Trophoblast cell (in vitro differentiated cells and primary cell): ENCODE results near the gene GLP2R.

Experiments
- DNase-seq, 2 donors: peaks; one replicate each; pipeline ENCODE4 v3.0.0-alpha.2; 2016
- H2AFZ ChIP-seq: 2 replicates; pipeline ENCODE4 v1.6.1; 2013; ENCODE audit warnings: low read length, moderate library complexity, mild to moderate bottlenecking; ENCODE audit not compliant: insufficient read depth, poor library complexity
- H2AK5ac ChIP-seq: 2 replicates; pipeline ENCODE4 v1.6.1; 2013; ENCODE audit warnings: mild to moderate bottlenecking, low read length
- H2BK120ac ChIP-seq: 2 replicates; pipeline ENCODE4 v1.6.1; 2013; ENCODE audit warnings: low read length, mild to moderate bottlenecking, moderate library complexity; ENCODE audit not compliant: insufficient read depth, poor library complexity
- H2BK12ac ChIP-seq: 2 replicates; pipeline ENCODE4 v1.6.1; 2013; ENCODE audit warnings: mild to moderate bottlenecking, low read length, moderate library complexity
- H2BK5ac ChIP-seq: 2 replicates; pipeline ENCODE4 v1.6.1; 2013; ENCODE audit warnings: low read length, low read depth, moderate library complexity, mild to moderate bottlenecking; ENCODE audit not compliant: poor library complexity
- H3K14ac ChIP-seq: 2 replicates; pipeline ENCODE4 v1.6.1; 2013; ENCODE audit warnings: mild to moderate bottlenecking, low read length
- H3K18ac ChIP-seq: 2 replicates; pipeline ENCODE4 v1.6.1; 2013; ENCODE audit warnings: mild to moderate bottlenecking, low read length
- H3K23ac ChIP-seq: 2 replicates; pipeline ENCODE4 v1.6.1; 2013; ENCODE audit warnings: low read length
- H3K27ac ChIP-seq: 2 replicates; pipeline ENCODE4 v1.5.1; 2013; ENCODE audit warnings: low read depth, mild to moderate bottlenecking, inconsistent platforms, low read length, moderate library complexity
- H3K27me3 ChIP-seq: 2 replicates; pipeline ENCODE4 v1.6.1; 2013; ENCODE audit warnings: inconsistent platforms, mild to moderate bottlenecking, low read length, moderate library complexity; ENCODE audit not compliant: insufficient read depth
- H3K36me3 ChIP-seq, 2 experiments: 1 replicate in 1 of 2; 2 replicates in 1 of 2; pipeline ENCODE4 v1.6.1; 2013; ENCODE audit warnings: low read length in 2 of 2, mild to moderate bottlenecking in 2 of 2, moderate library complexity in 1 of 2; ENCODE audit not compliant: insufficient read depth in 2 of 2, control insufficient read depth in 1 of 2
- H3K4ac ChIP-seq: 2 replicates; pipeline ENCODE4 v1.6.1; 2013; ENCODE audit warnings: low read depth, mild to moderate bottlenecking, low read length, moderate library complexity
- H3K4me1 ChIP-seq, 2 experiments: 1 replicate in 1 of 2; 2 replicates in 1 of 2; pipeline ENCODE4 v1.6.1; 2013; ENCODE audit warnings: low read length in 2 of 2, mild to moderate bottlenecking in 2 of 2, moderate library complexity in 1 of 2; ENCODE audit not compliant: insufficient read depth in 2 of 2, control insufficient read depth in 1 of 2
- H3K4me2 ChIP-seq: 2 replicates; pipeline ENCODE4 v1.6.1; 2013; ENCODE audit warnings: inconsistent platforms, mild to moderate bottlenecking, low read length, moderate library complexity
- H3K4me3 ChIP-seq: 2 replicates; pipeline ENCODE4 v1.5.1; 2013; ENCODE audit warnings: mild to moderate bottlenecking, low read depth, low read length, inconsistent platforms
- H3K79me1 ChIP-seq: one replicate; pipeline ENCODE4 v1.6.1; 2013; ENCODE audit warnings: low read length
- H3K79me2 ChIP-seq: 2 replicates; pipeline ENCODE4 v1.6.1; 2013; ENCODE audit warnings: low read length, mild to moderate bottlenecking; ENCODE audit not compliant: control insufficient read depth, insufficient read depth, poor library complexity
- H3K9ac ChIP-seq: 2 replicates; pipeline ENCODE4 v1.6.1; 2013; ENCODE audit warnings: mild to moderate bottlenecking, low read length
- H3K9me3 ChIP-seq: 2 replicates; pipeline ENCODE4 v1.6.1; 2013; ENCODE audit warnings: low read depth, mild to moderate bottlenecking, control low read depth, inconsistent platforms, low read length; ENCODE audit not compliant: insufficient read depth
- H4K12ac ChIP-seq: 2 replicates; pipeline ENCODE4 v1.6.1; 2013; ENCODE audit warnings: low read depth, mild to moderate bottlenecking, low read length, moderate library complexity
- H4K8ac ChIP-seq: 2 replicates; pipeline ENCODE4 v1.6.1; 2013; ENCODE audit warnings: low read depth, mild to moderate bottlenecking, low read length, moderate library complexity
- H4K91ac ChIP-seq: one replicate; pipeline ENCODE4 v1.6.1; 2013; ENCODE audit warnings: low read depth, mild to moderate bottlenecking, low read length, moderate library complexity
- WGBS: extraction: QIAGEN DNeasy Blood & Tissue Kit; methylation state at CpG from one replicate; pipeline ENCODE4 v1.1.7; 2013; ENCODE audit warnings: missing lambda C conversion rate; ENCODE audit not compliant: insufficient read length, insufficient coverage; ENCODE audit errors: extremely low coverage; 5-methylcytosine and 5-hydroxymethylcytosine counted together

The GLP2R gene

DNA sequence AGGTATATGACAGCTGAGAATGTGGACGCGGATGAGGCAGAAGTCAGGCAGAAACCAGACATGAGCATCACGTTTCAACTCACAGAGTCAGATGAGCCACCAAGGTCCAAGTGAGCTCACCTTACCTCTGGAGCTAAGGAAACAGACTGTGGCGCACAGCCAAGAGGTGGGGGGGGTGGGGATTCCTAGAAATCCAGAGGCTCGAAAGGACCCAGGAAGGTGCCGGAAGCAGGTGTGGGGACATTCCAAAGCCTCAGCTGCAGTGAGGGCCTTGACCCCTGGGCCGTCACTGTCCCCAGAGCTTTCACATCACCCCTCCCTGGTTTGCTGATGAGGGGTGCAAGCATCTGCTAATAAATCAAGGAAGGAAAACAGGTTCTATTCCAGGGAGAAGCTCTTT is 108.6 kb downstream of the GLP2R start:
- H4K12ac ChIP-seq: no peak overlapping the region
- H3K27me3 ChIP-seq: no peaks in the 10 kb centered on the region
- no peak overlapping the region for H3K9ac ChIP-seq
- H2AK5ac ChIP-seq: no peak overlapping the region
- H2BK12ac ChIP-seq: no peak overlapping the region
- H3K9me3 ChIP-seq: no peaks in the 10 kb centered on the region
- H3K14ac ChIP-seq: no peak overlapping the region
- H3K36me3 ChIP-seq: peaks cover 10 to 13% of the 10 kb centered on the region in 2 experiments
- H2BK120ac ChIP-seq: no peak overlapping the region
- H3K4me3 ChIP-seq: no peak overlapping the region
- DNase-seq: peak; percentile 34 to 46
- no peak overlapping the region for H3K23ac ChIP-seq
- H2BK5ac ChIP-seq: no peak overlapping the region
- peaks cover 0 to 2% of the 10 kb centered on the region in 2 experiments for H3K4me1 ChIP-seq
- H3K18ac ChIP-seq: no peak overlapping the region
- H3K79me1 ChIP-seq: no peaks in the 10 kb centered on the region
- H3K4ac ChIP-seq: no peak overlapping the region
- H4K91ac ChIP-seq: no peak overlapping the region
- no peak overlapping the region for H4K8ac ChIP-seq
- H3K4me2 ChIP-seq: no peak overlapping the region
- no peak overlapping the region for H3K27ac ChIP-seq
- no peak overlapping the region for H2AFZ ChIP-seq
- no peaks in the 10 kb centered on the region for H3K79me2 ChIP-seq
- no CpG with 5 or more reads among the region's 7 CpGs for WGBS

DNA sequence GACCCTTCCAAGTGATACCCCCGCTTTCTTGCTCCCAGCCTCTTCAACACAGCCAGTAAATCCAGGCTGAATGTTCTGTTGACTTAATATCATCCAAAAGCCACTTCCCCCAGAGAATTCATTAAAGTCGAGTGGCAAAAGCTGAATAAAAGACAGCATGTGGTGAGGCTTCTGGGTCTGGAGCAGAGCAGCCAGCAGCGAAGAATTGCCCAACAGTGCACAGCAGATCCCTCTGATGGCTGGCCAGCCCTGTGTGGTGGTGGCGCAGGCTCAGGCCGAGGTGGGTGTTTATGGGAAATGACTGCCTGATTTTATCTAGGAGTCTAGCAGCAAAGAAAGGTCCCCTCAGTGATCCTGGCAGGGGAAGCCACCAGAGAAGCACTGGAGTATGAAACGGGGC is 109.7 kb downstream of the GLP2R start:
- no peak overlapping the region for H2AK5ac ChIP-seq
- H2BK5ac ChIP-seq: no peak overlapping the region
- WGBS: no CpG with 5 or more reads among the region's 6 CpGs
- peaks cover 16 to 21% of the 10 kb centered on the region in 2 experiments for H3K36me3 ChIP-seq
- H3K27ac ChIP-seq: no peak overlapping the region
- no peak overlapping the region for H3K14ac ChIP-seq
- H3K4me1 ChIP-seq: peaks cover 0 to 2% of the 10 kb centered on the region in 2 experiments
- H3K79me2 ChIP-seq: no peaks in the 10 kb centered on the region
- H2BK12ac ChIP-seq: no peak overlapping the region
- no peak overlapping the region for H3K4me2 ChIP-seq
- H3K18ac ChIP-seq: no peak overlapping the region
- peak; percentile 17 to 22 for DNase-seq
- H4K12ac ChIP-seq: no peak overlapping the region
- H3K9me3 ChIP-seq: no peaks in the 10 kb centered on the region
- no peak overlapping the region for H2AFZ ChIP-seq
- H3K9ac ChIP-seq: no peak overlapping the region
- no peak overlapping the region for H3K4me3 ChIP-seq
- no peak overlapping the region for H4K91ac ChIP-seq
- no peak overlapping the region for H4K8ac ChIP-seq
- H3K4ac ChIP-seq: no peak overlapping the region
- no peaks in the 10 kb centered on the region for H3K27me3 ChIP-seq
- H3K79me1 ChIP-seq: no peaks in the 10 kb centered on the region
- H2BK120ac ChIP-seq: no peak overlapping the region
- no peak overlapping the region for H3K23ac ChIP-seq

DNA sequence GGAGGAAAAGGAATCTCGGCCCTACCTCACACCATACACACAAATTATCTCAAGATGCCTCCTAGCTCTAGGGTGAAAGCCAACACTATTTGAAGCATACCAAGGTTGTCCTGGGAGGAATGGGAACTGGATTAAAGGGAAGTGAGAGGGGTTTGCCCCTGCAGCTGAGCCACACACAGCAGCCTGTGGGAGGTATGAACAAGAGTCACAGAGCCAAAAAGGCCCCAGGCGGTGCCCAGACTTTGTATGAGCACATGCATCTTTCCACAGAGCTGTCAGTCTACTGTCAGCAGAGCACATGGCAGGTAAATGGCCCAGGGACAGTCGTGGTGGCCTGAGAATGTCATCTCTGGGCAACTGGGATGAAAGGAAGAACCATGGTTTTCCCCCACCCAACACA is 110.4 kb downstream of the GLP2R start:
- no peak for DNase-seq
- Histone ChIP-seq H4K8ac (no peak overlapping the region), H2AFZ (no peak overlapping the region), H3K4me1 (peaks cover 0 to 2% of the 10 kb centered on the region in 2 experiments), H3K9me3 (no peaks in the 10 kb centered on the region), H2BK12ac (no peak overlapping the region), H2BK120ac (no peak overlapping the region), H3K79me1 (no peaks in the 10 kb centered on the region), H3K79me2 (no peaks in the 10 kb centered on the region), H3K23ac (no peak overlapping the region), H4K12ac (no peak overlapping the region), H3K36me3 (peaks cover 19 to 21% of the 10 kb centered on the region in 2 experiments), H3K4ac (no peak overlapping the region), H3K27me3 (no peaks in the 10 kb centered on the region), H3K4me3 (no peak overlapping the region), H3K18ac (no peak overlapping the region), H3K14ac (no peak overlapping the region), H3K27ac (no peak overlapping the region), H3K9ac (no peak overlapping the region), H2AK5ac (no peak overlapping the region), H4K91ac (no peak overlapping the region), H3K4me2 (no peak overlapping the region), H2BK5ac (no peak overlapping the region)
- no CpG with 5 or more reads among the region's 3 CpGs for WGBS

DNA sequence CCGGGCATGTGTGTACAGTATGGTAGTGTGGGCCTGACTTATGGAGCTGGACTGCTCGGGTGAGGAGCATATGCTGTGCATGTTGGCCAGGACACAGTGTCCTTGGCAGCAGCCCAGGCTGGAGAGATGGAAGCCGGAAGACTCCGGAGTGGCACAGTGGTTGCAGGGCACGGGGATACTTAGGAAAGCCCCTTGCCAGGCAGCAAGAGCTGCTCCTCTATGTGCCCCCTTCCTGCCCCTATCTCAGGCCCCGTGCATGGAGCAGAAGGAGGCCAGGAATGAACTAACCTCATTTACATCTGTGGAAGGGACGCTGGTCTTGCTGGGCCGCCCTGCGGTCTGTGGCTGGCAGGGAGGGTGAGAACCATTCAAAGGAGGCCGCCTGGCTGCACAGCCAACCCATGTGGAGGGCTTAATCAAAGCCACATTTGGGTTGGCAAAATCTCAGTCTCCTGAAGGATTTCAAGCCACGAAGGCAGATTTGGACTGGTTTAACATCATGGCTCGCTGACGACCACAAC is 111.6 kb downstream of the GLP2R start:
- Histone ChIP-seq H3K4me1 (peaks cover 0 to 2% of the 10 kb centered on the region in 2 experiments), H4K12ac (no peak overlapping the region), H4K91ac (no peak overlapping the region), H4K8ac (no peak overlapping the region), H3K9me3 (no peaks in the 10 kb centered on the region), H3K4me2 (no peak overlapping the region), H3K14ac (no peak overlapping the region), H3K9ac (no peak overlapping the region), H3K36me3 (peaks cover 22 to 23% of the 10 kb centered on the region in 2 experiments), H3K18ac (no peak overlapping the region), H3K79me2 (no peaks in the 10 kb centered on the region), H2AFZ (no peak overlapping the region), H2BK12ac (no peak overlapping the region), H2BK120ac (no peak overlapping the region), H2AK5ac (no peak overlapping the region), H3K27me3 (no peaks in the 10 kb centered on the region), H3K4ac (no peak overlapping the region), H3K4me3 (no peak overlapping the region), H2BK5ac (no peak overlapping the region), H3K23ac (no peak overlapping the region), H3K79me1 (no peaks in the 10 kb centered on the region), H3K27ac (no peak overlapping the region)
- DNase-seq: no peak
- no CpG with 5 or more reads among the region's 13 CpGs for WGBS
